ENCODE data around the gene PRKAG2.

DNA sequence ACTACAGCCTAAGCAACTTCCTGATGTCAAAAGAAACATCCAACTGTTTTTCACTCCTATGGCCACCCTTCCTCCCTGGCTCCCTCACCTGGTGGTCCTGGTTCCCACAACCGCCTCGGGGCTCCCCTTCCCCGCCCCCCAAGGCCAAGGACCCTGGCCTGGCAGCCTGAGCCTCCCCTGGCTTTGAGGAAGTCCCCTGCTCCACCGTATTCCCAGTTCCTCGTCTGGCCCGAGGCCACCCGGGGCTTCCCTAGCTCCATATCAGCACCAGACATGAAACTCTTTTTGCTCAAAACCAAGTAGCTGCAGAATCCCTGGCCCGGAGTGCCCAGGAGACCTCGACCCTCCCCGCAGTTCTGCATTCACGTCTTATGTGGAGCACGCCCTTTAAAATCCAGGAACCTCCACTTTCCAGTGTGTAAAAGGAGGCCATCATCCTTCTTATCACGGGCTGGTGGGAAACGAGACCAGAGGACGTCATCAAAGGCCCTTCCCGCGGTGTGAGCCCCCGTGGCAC is 82.9 kb downstream of the PRKAG2 start:
- no peak for TF ChIP-seq POLR2A (IDR thresholded peaks at IDR 0.05; ENCODE audit: low read length)
- TF ChIP-seq GATA1 (IDR thresholded peaks at IDR 0.05; ENCODE audit: low read depth, low read length) = no peak
